Measurements from ENCODE around the gene RASAL1.

RASAL1 gene

DNA sequence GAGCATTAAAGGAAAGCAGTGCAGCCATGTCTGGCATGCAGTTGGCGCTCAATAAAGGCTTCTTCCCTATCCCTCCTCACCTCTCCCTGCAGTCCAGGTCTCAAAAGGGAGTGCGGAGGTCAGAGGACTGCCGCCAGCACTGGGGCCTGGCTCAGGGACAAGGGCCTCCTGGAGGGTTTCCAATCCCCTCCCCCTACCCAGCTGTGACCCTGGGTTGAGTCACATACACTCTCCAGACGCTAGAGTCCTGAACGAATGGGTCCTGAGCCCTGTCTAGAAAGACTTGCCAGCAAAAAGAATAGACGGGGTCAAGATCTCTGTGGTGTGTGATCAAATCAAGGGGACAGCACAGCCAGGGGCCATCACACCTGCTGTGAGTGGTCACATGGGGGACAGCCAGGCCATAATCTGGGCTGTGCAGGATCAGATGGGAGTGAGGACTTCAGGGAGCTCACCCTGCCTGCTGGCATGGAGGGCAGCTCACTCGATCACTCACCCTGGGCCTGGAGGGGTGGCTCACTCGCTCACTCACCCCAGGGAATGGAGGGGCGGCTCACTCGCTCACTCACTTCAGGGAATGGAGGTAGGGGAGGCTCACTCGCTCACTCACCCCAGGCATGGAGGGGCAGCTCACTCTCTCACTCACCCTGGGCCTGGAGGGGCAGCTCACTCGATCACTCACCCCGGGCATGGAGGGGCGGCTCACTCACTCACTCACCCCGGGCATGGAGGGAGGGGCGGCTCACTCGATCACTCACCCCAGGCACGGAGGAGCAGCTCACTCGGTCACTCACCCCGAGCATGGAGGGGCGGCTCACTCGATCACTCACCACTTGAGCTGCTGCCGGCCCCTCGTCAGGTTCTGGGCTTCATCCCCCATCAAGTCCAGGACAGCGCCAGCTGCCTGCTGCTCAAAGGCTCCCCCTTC lies 26.8 kb upstream of the RASAL1 start:
- no peak for DNase-seq

DNA sequence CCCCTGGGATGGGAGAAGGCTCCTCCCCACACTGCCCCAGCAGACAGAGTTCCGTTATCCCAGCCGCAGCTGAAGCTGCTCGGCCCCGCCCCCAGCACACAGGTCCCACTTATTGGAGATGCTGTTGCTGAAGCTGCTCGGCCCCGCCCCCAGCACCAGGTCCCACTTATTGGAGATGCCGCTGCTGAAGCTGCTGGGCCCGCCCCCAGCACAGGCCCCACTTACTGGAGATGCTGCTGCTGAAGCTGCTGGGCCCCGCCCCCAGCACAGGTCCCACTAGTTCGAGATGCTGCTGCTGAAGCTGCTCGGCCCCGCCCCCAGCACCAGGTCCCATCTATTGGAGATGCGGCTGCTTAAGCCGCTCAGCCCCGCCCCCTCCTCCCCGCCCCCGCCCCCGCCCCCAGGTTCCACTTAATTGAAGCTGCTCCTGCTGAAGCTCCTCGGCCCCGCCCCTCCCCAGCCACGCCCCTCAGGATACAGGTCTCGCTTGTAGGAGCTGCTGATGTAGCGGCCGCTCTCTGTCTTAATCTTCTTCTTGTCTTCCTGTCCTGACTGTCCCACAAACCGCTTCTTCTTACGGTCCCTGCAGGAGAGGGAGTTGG lies 26.0 kb upstream of the RASAL1 start:
- DNase-seq, result no peak

DNA sequence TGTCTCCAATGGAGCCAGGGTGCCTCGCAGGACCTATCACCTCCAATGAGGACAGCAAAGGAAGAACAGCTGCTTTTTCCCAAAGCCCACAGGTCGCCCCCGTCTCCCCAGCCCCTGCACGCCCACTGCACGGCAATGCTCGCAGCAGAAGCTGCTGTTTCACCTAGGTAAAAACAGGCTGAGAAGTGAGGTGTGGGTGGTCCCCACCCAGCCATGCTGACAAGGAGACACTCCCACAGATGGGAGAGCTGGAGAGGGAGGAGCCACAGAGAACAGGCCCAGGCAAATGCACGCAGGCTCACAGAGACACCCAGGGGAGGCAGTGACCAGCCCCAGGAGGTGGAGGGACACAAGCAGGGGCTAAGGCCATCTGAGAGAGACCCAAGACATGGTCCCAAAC lies 24.4 kb upstream of the RASAL1 start:
- no peak for DNase-seq

- no peak for DNase-seq
Measured at GRCh38 chr12:113158439-113159203, 23.1 kb upstream of the RASAL1 start.

DNA sequence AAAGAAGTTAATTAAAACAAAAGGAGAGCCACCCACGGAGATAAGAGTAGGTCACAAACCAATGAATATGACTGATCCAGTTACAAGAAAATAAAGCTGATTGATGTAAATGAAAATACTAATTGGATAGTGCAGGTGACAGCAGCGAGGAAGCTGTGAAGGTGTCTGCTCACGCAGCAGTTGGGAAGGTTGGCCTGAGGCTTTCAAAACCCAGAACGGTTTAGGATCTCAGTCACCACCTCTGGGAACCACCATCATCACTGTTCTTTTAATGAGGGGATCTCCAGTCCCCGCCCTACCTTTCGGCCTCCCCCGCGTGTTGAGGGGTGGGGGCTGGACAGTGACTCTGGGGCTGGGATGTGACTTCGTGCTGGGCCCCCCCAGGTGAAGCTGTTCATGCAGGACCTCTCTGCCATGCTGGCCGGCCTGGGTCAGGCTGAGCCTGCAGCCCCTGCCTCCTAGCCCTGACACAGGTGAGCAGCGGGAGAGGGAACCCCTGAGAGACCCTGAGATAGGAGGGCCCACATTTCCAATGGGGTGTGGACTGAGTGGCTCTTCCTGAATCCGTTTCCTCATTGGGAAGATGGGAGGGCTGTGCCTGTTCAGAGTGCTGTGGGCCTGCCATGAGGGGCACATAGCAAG lies 21.8 kb upstream of the RASAL1 start:
- DNase-seq, result no peak

- DNase-seq, result no peak
Measured at GRCh38 chr12:113155646-113156045, 20.1 kb upstream of the RASAL1 start.

DNA sequence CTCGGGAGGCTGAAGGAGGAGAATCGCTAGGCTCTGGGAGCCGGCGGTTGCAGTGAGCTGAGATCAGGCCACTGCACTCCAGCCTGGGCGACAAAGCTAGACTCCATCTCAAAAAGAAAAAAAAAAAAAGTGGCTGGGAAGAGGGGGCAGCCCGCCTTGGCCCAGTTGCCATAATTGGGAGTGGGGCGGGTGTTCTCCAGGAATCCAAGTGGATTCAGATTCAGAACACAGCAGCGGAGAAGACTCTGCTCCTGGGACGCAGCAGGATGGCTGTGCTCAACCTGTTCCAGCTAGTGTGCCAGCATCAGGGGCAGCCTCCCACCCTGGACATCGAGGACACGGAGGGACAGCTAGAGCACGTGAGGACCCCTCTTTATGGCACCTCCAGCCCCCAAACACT lies 19.5 kb upstream of the RASAL1 start:
- DNase-seq, result no peak

GRCh38 chr12:113154351-113154973 lies 18.9 kb upstream of the RASAL1 start:
- DNase-seq, result no peak

DNA sequence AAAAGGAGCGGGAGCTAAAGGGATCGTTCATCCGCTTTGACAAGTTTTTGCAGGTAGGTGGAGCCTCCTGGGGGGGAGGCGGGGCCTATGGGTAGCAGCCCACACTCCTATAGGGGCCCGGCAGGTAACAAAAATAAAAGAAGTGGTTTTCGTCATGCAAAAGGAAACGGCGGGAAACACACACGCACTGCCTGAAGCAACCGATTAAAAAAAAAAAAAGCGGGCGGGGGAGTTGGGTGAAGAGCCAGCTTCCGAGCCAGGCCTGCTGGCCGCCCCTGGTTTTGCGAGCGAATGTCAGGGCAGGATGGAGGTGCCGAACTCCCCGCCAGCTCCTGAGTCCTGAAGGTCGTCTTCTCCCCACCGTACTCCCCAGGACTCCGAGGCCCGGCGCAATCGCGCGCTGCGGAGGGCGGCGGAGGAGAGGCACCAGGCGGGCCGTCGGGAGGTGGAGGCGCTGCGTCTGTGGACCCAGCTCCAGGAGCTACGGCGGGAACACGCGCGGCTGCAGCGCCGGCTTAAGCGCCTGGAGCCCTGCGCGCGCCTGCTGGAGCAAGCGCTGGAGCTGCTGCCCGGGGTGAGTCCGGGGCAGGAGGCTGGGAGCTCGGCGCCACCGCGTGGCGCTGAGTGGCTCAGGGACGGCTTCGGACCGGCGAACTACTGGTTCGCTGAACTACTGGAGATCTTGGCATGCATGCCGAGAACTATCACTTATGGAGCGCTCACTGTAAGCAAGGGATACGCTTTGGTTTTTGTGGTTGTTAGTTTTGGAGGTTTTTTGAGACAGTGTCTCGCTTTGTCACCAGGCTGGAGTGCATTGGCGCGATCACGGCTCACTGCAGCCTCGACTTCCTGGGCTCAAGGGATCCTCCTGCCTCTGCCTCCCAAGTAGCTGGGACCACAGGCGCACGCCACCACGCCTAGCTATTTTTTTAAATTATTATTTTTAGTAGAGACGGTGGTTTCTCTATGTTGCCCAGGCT lies 17.6 kb upstream of the RASAL1 start:
- peak; percentile 27 for DNase-seq

DNA sequence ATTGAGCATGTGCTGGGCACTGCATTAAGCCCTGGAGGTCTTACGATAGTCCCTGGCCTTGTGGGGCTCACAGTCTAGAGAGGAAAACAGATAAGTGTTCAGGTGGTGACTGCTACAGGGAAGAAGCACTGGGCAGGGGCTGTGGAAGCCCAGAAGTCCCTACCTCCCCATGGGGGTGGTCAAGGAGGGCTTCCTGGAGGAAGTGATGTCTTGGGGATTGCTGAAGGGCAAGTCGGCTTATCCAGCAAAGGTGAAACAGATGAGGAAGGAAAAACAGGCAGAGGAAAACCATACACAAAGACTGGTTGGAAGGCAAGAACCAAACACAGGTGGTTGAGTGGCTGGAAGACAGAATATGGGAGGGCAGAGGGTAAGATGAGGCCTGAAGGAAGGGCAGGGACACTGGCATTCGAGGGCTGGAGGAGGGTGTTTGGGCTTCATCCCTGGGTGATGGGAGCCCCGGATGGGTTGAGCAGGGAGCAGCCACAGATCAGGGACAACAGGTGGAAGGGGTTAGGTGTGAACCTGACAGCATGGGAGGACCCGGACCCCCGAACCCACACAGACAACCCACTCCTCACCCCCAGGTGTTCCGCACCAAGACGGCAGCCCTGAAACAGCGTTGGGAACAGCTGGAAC lies 16.8 kb upstream of the RASAL1 start:
- no peak for DNase-seq

DNA sequence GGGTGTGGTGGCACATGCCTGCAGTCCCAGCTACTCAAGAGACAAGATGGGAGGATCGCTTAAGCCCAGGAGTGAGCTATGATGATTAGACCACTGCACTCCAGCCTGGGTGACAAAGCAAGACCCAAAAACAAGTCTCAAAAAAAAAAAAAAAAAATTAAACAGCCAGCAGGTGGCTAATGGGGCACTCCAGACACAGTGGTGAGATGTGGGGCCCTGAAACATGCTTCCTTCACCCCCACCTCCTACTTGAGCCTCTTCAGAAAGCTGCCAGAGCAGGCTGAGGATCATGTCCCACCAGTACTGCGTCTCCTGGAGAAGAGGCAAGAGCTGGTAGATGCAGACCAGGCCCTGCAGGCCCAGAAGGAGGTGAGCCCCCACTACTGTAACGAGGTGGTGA lies 16.1 kb upstream of the RASAL1 start:
- DNase-seq, result no peak

DNA sequence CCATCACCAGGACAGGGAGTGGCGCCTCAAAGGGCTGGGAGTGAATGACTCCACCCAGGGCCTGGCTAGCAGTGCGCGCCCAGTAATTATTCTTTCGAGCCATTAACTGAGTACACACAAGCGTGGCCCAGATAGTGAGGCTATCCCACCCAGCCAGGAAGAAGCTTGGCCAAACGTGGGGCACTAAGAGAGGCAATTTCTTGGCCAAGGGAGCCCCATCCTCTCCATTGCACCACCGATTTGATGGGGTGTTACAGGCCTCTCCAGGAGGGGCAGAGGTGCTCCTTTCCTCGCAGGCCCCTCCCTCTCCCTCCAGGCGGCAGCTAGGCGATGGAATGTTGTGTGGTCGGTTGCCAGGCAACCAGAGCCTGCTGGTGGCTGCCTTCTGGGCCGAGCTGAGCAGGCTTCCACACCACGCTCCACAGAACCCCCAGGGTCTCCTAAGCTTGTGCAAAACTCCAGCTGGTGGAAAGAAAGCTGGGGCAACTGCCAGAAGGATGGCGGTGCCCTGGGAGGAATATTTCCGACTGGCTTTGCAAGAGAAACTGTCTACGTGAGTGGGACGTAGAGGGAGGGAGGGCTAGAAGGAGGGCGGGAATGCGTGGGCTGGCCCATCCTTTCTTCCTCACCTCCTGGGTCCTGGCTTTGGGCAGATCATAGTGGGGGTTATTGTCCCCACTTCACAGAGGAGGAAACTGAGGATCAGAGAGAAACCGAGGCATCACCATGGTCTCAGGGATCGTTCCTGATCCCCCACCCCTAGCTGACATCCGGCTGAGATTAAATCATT lies 14.0 kb upstream of the RASAL1 start, which contains the start of gene CFAP73:
Gene CFAP73 (plus strand): TSS at position 364 of the 790 bp plus-strand sequence. CDS start 134 bp downstream, at position 498.
- peak; percentile 77 for DNase-seq

GRCh38 chr12:113146999-113147398 lies 11.4 kb upstream of the RASAL1 start:
- no peak for DNase-seq

DNA sequence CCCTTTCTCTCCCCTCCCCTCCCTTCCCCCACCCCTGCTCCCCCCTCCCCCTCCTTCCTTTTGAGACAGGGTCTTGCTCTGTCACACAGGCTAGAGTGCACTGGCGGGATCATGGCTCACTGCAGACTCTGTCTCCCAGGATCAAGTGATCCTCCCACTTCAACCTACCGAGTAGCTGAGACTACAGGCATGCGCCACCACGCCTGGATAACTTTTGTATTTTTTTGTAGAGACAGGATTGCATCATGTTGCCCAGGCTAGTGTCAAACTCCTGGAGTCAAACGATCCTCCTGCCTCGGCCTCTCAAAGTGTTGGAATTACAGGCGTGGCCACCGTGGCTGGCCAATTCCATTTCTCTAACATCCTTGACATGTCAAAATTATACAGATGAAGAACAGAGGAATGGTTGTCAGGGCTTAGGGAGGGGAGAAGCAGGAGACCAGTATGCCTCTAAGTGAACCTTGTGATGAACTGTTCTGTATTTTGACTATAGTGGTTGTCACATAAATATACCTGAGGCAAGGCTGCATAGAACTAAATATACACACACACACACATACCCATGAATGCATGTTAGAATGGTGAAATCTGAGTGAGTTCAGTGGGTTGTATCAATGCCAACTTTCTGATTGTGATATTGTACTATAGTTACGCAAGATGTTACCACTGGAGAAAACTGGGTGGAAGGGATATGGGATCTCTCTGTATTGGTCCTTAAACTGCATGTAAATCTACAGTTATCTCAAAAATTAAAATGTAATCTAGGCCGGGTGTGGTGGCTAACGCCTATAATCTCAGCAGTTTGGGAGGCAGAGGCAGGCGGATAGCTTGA lies 10.4 kb upstream of the RASAL1 start:
- DNase-seq, result no peak

DNA sequence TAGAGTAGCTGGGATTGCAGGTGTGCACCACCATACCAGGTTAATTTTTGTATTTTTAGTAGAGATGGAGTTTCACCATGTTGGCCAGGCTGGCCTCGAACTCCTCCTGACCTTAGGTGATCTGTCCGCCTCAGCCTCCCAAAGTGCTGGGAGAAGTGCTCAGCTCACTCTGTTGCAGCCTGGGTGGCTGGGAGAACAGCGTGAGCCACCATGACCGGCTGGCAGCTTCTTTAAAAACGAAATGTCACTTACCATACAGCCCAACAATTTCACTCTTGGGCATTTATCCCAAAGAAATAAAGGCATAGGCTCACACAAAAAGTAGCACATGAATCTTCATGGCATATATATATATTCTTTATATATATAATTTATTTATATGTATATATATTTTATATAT lies 9.2 kb upstream of the RASAL1 start:
- no peak for DNase-seq

DNA sequence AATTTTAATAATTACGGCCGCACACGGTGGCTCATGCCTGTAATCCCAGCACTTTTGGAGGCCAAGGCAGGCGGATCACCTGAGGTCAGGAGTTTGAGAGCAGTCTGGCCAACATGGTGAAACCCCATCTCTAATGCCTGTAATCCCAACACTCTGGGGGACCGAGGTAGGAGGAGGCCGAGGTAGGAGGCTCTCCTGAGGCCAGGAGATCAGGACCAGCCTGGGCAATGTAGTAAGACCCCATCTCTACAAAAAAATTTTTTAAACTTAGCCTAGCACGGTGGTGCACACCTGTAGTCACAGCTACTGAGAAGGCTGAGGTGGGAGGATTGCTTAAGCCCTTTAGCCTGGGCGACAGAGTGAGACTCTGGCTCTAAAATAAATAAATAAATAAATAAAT lies 8.4 kb upstream of the RASAL1 start:
- no peak for DNase-seq

DNA sequence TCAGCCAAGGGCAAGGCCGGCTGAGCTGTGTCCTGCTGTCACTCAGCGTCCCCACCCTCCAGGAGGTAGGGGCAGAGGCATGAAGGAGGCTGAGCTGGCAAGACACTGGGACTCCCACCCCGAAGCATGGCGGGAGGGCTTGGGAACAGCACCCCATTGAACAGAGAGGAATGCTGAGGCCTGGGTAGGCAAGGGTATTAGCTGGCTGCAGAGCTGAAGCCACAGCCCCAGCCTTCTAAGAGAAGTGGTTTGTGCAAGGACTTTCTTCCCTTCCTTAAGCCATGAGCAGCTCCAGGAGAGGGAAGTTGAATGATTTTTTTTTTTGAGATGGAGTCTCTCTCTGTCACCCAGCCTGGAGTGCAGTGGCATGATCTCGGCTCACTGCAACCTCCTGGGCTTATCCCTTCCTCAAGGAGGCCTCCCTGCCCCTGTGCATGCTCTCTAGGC lies 7.3 kb upstream of the RASAL1 start:
- no peak for DNase-seq

DNA sequence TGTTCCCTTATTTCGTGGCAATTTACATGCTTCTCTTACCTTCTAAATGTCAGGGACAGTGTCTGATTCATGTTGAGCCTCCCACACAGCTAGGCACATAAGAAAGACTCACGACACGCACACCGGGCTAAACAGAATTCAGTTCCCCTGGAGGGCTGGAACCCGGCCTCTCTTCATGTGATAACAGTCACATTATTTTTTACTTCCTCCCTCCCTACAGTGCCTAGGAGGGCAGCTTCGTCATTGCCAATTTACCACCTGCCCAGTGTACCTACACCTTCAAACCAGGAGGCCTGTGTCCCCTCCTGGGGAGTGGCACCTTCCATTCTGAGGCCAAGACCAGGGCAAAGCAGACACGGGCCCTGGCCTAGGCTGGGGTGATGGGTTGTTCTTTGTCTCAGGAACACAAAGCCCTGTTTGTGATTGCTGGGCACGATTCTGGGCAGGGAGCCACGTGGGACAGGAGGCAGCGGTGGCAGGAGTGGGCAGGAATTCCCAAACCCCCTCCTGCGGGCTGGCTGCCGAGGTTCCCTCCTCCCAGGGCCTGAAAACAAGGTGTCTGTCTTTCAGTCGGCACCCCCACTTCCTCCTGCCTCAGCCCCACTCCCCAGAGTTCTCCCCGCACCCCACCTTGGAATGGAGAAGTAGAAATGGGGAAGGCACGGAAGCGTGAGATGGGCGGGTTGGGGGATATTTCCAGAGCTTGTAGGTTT lies 6.8 kb upstream of the RASAL1 start:
- no peak for DNase-seq
